SH-SY5Y (cell line): ENCODE measurements around the gene ENAH.

Source experiments
- GATA2 ChIP-seq: IDR thresholded peaks from 2 replicates; pipeline ENCODE4 v1.6.1; 2011; ENCODE audit warnings: mild to moderate bottlenecking, low read depth, low read length
- GATA3 ChIP-seq: IDR thresholded peaks from 2 replicates; pipeline ENCODE4 v1.6.1; 2011; ENCODE audit warnings: low read depth, mild to moderate bottlenecking, low read length, moderate library complexity

GRCh38 chr1:225627304-225627947 lies 25.5 kb downstream of the ENAH start:
- TF ChIP-seq GATA2 (0 out of 2 replicates have a peak, but pooled peaks have one; percentile 9), GATA3 (no peak)
